ENCODE results near the gene XRN2.

- TF ChIP-seq CTCF (IDR thresholded peaks at IDR 0.05) (no peak), NR2C2 (CRISPR knock-in tag; IDR thresholded peaks at IDR 0.05) (no peak), FOXP1 (CRISPR knock-in tag; IDR thresholded peaks at IDR 0.05; ENCODE audit: borderline replicate concordance) (no peak), JUN (CRISPR knock-in tag; IDR thresholded peaks at IDR 0.05) (no peak), USF2 (CRISPR knock-in tag; IDR thresholded peaks at IDR 0.05) (no peak), SMAD4 (CRISPR knock-in tag; IDR thresholded peaks at IDR 0.05) (no peak)
- TF ChIP-seq, protein P1, sequence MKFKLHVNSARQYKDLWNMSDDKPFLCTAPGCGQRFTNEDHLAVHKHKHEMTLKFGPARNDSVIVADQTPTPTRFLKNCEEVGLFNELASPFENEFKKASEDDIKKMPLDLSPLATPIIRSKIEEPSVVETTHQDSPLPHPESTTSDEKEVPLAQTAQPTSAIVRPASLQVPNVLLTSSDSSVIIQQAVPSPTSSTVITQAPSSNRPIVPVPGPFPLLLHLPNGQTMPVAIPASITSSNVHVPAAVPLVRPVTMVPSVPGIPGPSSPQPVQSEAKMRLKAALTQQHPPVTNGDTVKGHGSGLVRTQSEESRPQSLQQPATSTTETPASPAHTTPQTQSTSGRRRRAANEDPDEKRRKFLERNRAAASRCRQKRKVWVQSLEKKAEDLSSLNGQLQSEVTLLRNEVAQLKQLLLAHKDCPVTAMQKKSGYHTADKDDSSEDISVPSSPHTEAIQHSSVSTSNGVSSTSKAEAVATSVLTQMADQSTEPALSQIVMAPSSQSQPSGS (CRISPR knock-in tag; IDR thresholded peaks at IDR 0.05; ENCODE audit: borderline replicate concordance, low read depth), result no peak
- TF ChIP-seq, protein P2, sequence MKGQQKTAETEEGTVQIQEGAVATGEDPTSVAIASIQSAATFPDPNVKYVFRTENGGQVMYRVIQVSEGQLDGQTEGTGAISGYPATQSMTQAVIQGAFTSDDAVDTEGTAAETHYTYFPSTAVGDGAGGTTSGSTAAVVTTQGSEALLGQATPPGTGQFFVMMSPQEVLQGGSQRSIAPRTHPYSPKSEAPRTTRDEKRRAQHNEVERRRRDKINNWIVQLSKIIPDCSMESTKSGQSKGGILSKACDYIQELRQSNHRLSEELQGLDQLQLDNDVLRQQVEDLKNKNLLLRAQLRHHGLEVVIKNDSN (CRISPR knock-in tag; IDR thresholded peaks at IDR 0.05), result no peak
Measured at GRCh38 chr20:21371193-21371592, 68.1 kb downstream of the XRN2 start.
